Right lobe of liver (tissue), 4 donors: ENCODE data around the gene ALK.

Experiments used
- CTCF ChIP-seq, 4 donors: fragments of 200-600 bp in 3 of 4; fragments of 450-650 bp in 1 of 4; IDR thresholded peaks; one replicate each; pipeline versions ENCODE4 v1.5.1 to v1.8.0; 2016 to 2022; ENCODE audit warnings: antibody characterized with exemption in 4 of 4, mild to moderate bottlenecking in 2 of 4
- POLR2A ChIP-seq: fragments of 450-650 bp; IDR thresholded peaks from one replicate; pipeline ENCODE4 v1.6.1; 2017; ENCODE audit warnings: antibody characterized with exemption, mild to moderate bottlenecking
- donor health status: DM: no; HTN: no; CAD: no.
- donor health status: DM: no; HTN: no; CAD: no.
- donor health status: DM: no; HTN: yes; CAD: no.

GRCh38 chr2:29618024-29618423 lies 303.4 kb downstream of the ALK start:
- TF ChIP-seq POLR2A: no peak
- no peak for TF ChIP-seq CTCF (IDR thresholded peaks at IDR 0.05)
